Esophagus muscularis mucosa (tissue), 3 donors: Measurements from ENCODE around the gene ZNF8.

Experiments
- CTCF ChIP-seq, 3 experiments: fragments of 200-600 bp in 2 of 3; fragments of 450-650 bp in 1 of 3; sonication (generic) in 2 of 3; IDR thresholded peaks; one replicate each; pipeline ENCODE4 v1.5.1; 2017 to 2019; ENCODE audit warnings: antibody characterized with exemption in 3 of 3, mild to moderate bottlenecking in 2 of 3, moderate library complexity in 1 of 3
- POLR2A ChIP-seq: fragments of 450-650 bp; IDR thresholded peaks from one replicate; pipeline ENCODE4 v1.6.1; 2017; ENCODE audit warnings: antibody characterized with exemption, moderate library complexity, mild to moderate bottlenecking, low read depth
- POLR2AphosphoS5 ChIP-seq, 2 donors: sonication (generic); formaldehyde crosslinking; IDR thresholded peaks; one replicate each; pipeline ENCODE4 v1.6.1; 2017; ENCODE audit warnings: antibody characterized with exemption in 2 of 2

DNA sequence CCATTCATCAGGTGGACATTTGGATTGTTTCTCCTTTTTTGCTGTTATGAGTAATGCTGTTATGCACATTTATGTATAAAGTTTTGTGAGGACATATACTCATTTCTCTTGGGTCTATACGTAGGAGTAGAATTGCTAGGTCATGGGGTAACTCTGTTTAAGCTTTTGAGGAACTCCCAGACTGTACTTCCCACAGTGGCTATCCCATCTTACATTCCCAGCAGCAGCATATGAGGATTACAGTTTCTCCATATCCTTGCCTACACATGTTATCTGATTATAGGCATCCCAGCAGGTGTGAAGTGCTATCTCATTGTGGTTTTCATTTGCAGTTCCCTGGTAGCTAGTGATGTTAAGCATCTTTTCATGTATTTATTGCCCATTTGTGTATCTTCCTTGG lies 53.9 kb downstream of the ZNF8 start:
- TF ChIP-seq POLR2AphosphoS5 (IDR thresholded peaks at IDR 0.05) (no peak), CTCF (IDR thresholded peaks at IDR 0.05) (no peak), POLR2A (no peak)
